Neuronal stem cell (in vitro differentiated cells): Measurements from ENCODE around the gene ZFP64.

Experiments used
- DNase-seq: peaks from one replicate; pipeline ENCODE4 v3.0.0-alpha.2; 2013; ENCODE audit warnings: low spot score
- H2AFZ ChIP-seq: one replicate; pipeline ENCODE4 v1.6.1; 2013; ENCODE audit warnings: mild to moderate bottlenecking, low read length, inconsistent platforms
- H2AK5ac ChIP-seq: 2 replicates; pipeline ENCODE4 v1.6.1; 2013; ENCODE audit warnings: low read depth, mild to moderate bottlenecking, inconsistent platforms, low read length, moderate library complexity, mixed read lengths
- H2BK120ac ChIP-seq: 2 replicates; pipeline ENCODE4 v1.6.1; 2013; ENCODE audit warnings: low read depth, mild to moderate bottlenecking, inconsistent platforms, low read length, moderate library complexity, mixed read lengths
- H2BK12ac ChIP-seq: one replicate; pipeline ENCODE4 v1.6.1; 2013; ENCODE audit warnings: low read length, inconsistent platforms
- H2BK15ac ChIP-seq: 2 replicates; pipeline ENCODE4 v1.6.1; 2013; ENCODE audit warnings: mild to moderate bottlenecking, low read length, inconsistent platforms, mixed read lengths
- H2BK5ac ChIP-seq: one replicate; pipeline ENCODE4 v1.6.1; 2013; ENCODE audit warnings: inconsistent platforms, mild to moderate bottlenecking, low read length, moderate library complexity
- H3K14ac ChIP-seq: one replicate; pipeline ENCODE4 v1.6.1; 2013; ENCODE audit warnings: low read length, inconsistent platforms
- H3K18ac ChIP-seq: 2 replicates; pipeline ENCODE4 v1.6.1; 2013; ENCODE audit warnings: low read length, inconsistent platforms
- H3K23ac ChIP-seq: 2 replicates; pipeline ENCODE4 v1.6.1; 2013; ENCODE audit warnings: low read depth, mild to moderate bottlenecking, mixed read lengths, low read length, inconsistent platforms; ENCODE audit not compliant: poor library complexity
- H3K27ac ChIP-seq: replicated peaks from 3 replicates; pipeline ENCODE4 v1.5.1; 2013; ENCODE audit warnings: low read length, inconsistent platforms
- H3K27me3 ChIP-seq, 3 experiments: 2 replicates each; pipeline ENCODE4 v1.6.1; 2013; ENCODE audit warnings: low read length in 3 of 3, mild to moderate bottlenecking in 2 of 3, inconsistent platforms in 1 of 3, low read depth in 1 of 3, mixed read lengths in 1 of 3, moderate library complexity in 1 of 3; ENCODE audit not compliant: control insufficient read depth in 3 of 3, insufficient read depth in 3 of 3
- H3K36me3 ChIP-seq, 2 donors: replicated peaks in 1 of 2; 2 replicates each; pipeline ENCODE4 v1.6.1; 2013; ENCODE audit warnings: low read length in 2 of 2; ENCODE audit not compliant: control insufficient read depth in 2 of 2, insufficient read depth in 2 of 2
- H3K4ac ChIP-seq: 2 replicates; pipeline ENCODE4 v1.6.1; 2013; ENCODE audit warnings: inconsistent platforms, mild to moderate bottlenecking, low read length, moderate library complexity
- H3K4me1 ChIP-seq, 2 donors: 1 replicate in 1 of 2; 2 replicates in 1 of 2; pipeline ENCODE4 v1.6.1; 2013; ENCODE audit warnings: low read length in 2 of 2, low read depth in 1 of 2; ENCODE audit not compliant: control insufficient read depth in 2 of 2, insufficient read depth in 1 of 2
- H3K4me2 ChIP-seq: one replicate; pipeline ENCODE4 v1.6.1; 2013; ENCODE audit warnings: mild to moderate bottlenecking, low read length, inconsistent platforms; ENCODE audit not compliant: insufficient read depth, poor library complexity, severe bottlenecking
- H3K4me3 ChIP-seq, 2 donors: 2 replicates each; pipeline ENCODE4 v1.5.1; 2013; ENCODE audit warnings: low read length in 2 of 2, mild to moderate bottlenecking in 2 of 2, inconsistent platforms in 1 of 2, moderate library complexity in 1 of 2
- H3K79me1 ChIP-seq: one replicate; pipeline ENCODE4 v1.6.1; 2013; ENCODE audit warnings: low read depth, mild to moderate bottlenecking, inconsistent platforms, low read length, moderate library complexity
- H3K9ac ChIP-seq: one replicate; pipeline ENCODE4 v1.6.1; 2013; ENCODE audit warnings: mild to moderate bottlenecking, low read depth, low read length, inconsistent platforms; ENCODE audit not compliant: poor library complexity
- H3K9me3 ChIP-seq, 2 donors: replicated peaks in 1 of 2; 2 replicates each; pipeline versions ENCODE3 to v1.6.1; 2013; ENCODE audit warnings: low read length in 2 of 2, mild to moderate bottlenecking in 2 of 2, inconsistent platforms in 1 of 2, low read depth in 1 of 2, mixed read lengths in 1 of 2, moderate library complexity in 1 of 2; ENCODE audit not compliant: control insufficient read depth in 2 of 2, insufficient read depth in 1 of 2
- H4K8ac ChIP-seq: one replicate; pipeline ENCODE4 v1.6.1; 2013; ENCODE audit warnings: low read depth, mild to moderate bottlenecking, inconsistent platforms, low read length, moderate library complexity
- H4K91ac ChIP-seq: one replicate; pipeline ENCODE4 v1.6.1; 2013; ENCODE audit warnings: low read length, low read depth, mild to moderate bottlenecking, inconsistent platforms; ENCODE audit not compliant: poor library complexity
- WGBS, 2 donors: extraction: QIAGEN DNeasy Blood & Tissue Kit; methylation state at CpG; one replicate each; pipeline ENCODE4 v1.1.7; 2013; ENCODE audit warnings: missing lambda C conversion rate in 2 of 2, mixed read lengths in 1 of 2; ENCODE audit not compliant: insufficient read length in 2 of 2, insufficient replicate concordance in 1 of 2; ENCODE audit errors: extremely low coverage in 2 of 2; 5-methylcytosine and 5-hydroxymethylcytosine counted together

The ZFP64 gene

DNA sequence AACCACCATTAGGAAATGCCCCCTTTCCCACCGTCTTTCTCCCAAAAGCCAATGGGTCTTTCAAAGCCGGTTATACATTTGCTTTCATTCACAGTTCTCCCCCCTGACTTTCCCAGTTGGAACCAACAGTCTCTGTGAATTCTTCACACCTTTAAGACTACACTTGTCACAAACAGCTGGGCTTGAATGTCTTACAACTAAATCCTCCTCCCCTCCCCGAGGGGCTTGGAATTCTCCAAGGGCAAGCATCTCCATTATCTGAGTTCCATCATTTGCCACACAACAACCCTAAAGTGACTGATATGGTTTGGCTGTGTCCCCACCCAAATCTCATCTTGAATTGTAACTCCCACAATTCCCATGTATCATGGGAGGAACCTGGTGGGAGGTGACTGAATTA is 12.9 kb downstream of the ZFP64 start:
- H4K91ac ChIP-seq, result no peak overlapping the region
- H3K9me3 ChIP-seq, result peaks cover 0 to 2% of the 10 kb centered on the region in 2 donors
- H3K4ac ChIP-seq, result no peak overlapping the region
- no CpG with 5 or more reads among the region's 3 CpGs for WGBS, 2 donors
- no peak overlapping the region for H3K14ac ChIP-seq
- no peak overlapping the region for H3K9ac ChIP-seq
- no peaks in the 10 kb centered on the region for H3K79me1 ChIP-seq
- no peak overlapping the region for H2AK5ac ChIP-seq
- H3K18ac ChIP-seq, result no peak overlapping the region
- H3K4me2 ChIP-seq, result no peak overlapping the region
- no peak overlapping the region for H3K4me3 ChIP-seq
- no peak overlapping the region for H4K8ac ChIP-seq
- no peak overlapping the region for H2BK120ac ChIP-seq
- no peak for DNase-seq
- no peak overlapping the region for H2BK5ac ChIP-seq
- H3K4me1 ChIP-seq, result no peaks in the 10 kb centered on the region
- H3K27me3 ChIP-seq, result no peaks in the 10 kb centered on the region
- no peak overlapping the region for H3K23ac ChIP-seq
- peaks cover 10 to 50% of the 10 kb centered on the region in 2 donors for H3K36me3 ChIP-seq
- no peak overlapping the region for H3K27ac ChIP-seq
- no peak overlapping the region for H2BK15ac ChIP-seq
- H2BK12ac ChIP-seq, result no peak overlapping the region
- no peak overlapping the region for H2AFZ ChIP-seq

DNA sequence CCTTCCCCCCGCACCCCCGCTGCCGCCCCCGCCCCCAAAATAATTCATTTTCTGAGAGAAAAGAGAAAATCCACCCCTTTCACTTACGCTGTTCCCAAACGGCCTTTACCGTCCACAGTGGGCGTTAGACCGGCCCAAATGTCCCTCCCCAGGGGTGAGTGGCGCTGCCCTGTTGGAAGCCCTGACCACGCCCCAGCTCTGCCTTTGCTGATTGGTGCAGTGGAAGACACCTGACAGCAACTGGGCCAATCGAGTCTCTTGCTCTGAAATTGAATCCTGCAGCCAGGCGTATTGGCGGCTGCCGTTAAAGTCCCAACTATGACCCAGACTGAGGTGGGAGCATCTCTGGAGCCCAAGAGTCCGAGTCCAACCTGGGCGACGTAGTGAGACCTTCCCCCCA is 15.7 kb downstream of the ZFP64 start:
- Histone ChIP-seq H3K4ac (no peak overlapping the region), H4K91ac (no peak overlapping the region), H3K79me1 (peaks cover 6% of the 10 kb centered on the region), H3K9ac (no peak overlapping the region), H3K4me2 (no peak overlapping the region), H3K14ac (no peak overlapping the region), H2AK5ac (no peak overlapping the region), H3K18ac (no peak overlapping the region), H3K23ac (no peak overlapping the region), H4K8ac (no peak overlapping the region), H3K36me3 (peaks cover 12 to 43% of the 10 kb centered on the region in 2 donors), H2BK120ac (no peak overlapping the region), H3K9me3 (peaks cover 0 to 4% of the 10 kb centered on the region in 2 donors), H3K4me1 (no peaks in the 10 kb centered on the region), H2BK15ac (no peak overlapping the region), H2BK12ac (no peak overlapping the region), H3K27ac (no peak overlapping the region), H3K4me3 (no peak overlapping the region), H2AFZ (no peak overlapping the region), H2BK5ac (no peak overlapping the region), H3K27me3 (no peaks in the 10 kb centered on the region)
- DNase-seq, result no peak
- WGBS, 2 donors, result no CpG with 5 or more reads among the region's 18 CpGs

DNA sequence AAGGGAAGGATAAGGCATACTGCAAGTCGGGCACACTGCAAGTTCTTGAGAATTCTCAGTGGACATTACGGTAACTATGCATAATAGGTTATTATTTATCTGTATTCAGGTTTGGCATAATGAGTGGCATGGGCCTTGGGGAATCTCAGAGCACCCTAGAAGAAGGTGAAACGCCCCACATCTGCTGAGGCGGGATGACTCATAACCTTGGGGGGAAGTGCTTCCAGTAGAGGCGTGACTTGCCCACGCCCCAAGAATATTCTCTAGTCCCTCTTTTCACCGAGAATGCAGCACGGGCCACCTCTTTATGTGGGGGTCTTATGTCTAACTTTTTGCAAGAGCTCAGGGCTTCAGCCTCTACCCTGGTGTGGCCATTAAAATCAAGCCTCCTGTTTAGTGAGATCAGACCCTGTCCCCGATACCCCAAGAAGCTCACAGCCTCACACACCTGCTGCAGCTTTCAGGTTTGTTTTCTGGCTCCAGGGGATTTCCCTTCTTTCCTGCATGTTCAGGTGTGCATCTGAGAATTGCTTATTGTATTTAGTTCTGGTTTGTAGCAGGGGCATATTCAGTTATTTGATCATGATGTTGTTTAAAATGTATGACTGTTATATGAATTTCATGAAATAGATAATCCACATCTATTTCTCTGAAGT is 19.1 kb downstream of the ZFP64 start:
- H3K4me1 ChIP-seq, result no peaks in the 10 kb centered on the region
- H2BK12ac ChIP-seq, result no peak overlapping the region
- no peak overlapping the region for H2AK5ac ChIP-seq
- no peak overlapping the region for H3K23ac ChIP-seq
- peaks cover 3 to 6% of the 10 kb centered on the region in 2 donors for H3K9me3 ChIP-seq
- H3K9ac ChIP-seq, result no peak overlapping the region
- H3K4me2 ChIP-seq, result no peak overlapping the region
- H2BK15ac ChIP-seq, result no peak overlapping the region
- no peak overlapping the region for H2BK5ac ChIP-seq
- no peak overlapping the region for H2AFZ ChIP-seq
- H3K27ac ChIP-seq, result no peak overlapping the region
- peaks cover 15 to 49% of the 10 kb centered on the region in 2 donors for H3K36me3 ChIP-seq
- H2BK120ac ChIP-seq, result no peak overlapping the region
- H3K79me1 ChIP-seq, result peaks cover 6% of the 10 kb centered on the region
- WGBS, 2 donors, result no CpG with 5 or more reads among the region's 9 CpGs
- no peak overlapping the region for H3K4me3 ChIP-seq
- no peak overlapping the region for H4K8ac ChIP-seq
- H3K4ac ChIP-seq, result no peak overlapping the region
- no peak overlapping the region for H3K14ac ChIP-seq
- no peaks in the 10 kb centered on the region for H3K27me3 ChIP-seq
- no peak overlapping the region for H3K18ac ChIP-seq
- DNase-seq, result no peak
- H4K91ac ChIP-seq, result no peak overlapping the region

DNA sequence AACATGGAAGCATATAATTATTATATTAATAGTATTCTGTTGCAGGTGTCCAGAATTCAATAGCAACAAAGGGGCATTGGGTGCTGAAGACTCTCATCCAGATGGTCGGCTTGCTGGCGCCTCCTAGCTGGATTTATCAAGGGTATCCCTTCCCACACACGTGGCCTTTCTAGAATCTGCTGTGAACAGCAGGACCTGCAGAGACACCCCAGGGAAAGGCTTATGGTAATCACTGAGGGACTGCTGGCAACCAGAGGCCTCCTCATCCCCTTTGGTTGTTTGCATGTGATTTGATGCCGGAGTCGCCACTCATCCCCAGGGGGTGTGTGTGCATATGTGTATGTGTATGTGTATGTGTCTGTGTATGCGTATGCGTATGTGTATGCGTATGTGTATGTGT is 20.6 kb downstream of the ZFP64 start:
- Histone ChIP-seq H3K4ac (no peak overlapping the region), H2BK120ac (no peak overlapping the region), H3K27ac (no peak overlapping the region), H3K9ac (no peak overlapping the region), H3K27me3 (no peaks in the 10 kb centered on the region), H2AK5ac (no peak overlapping the region), H3K23ac (no peak overlapping the region), H3K14ac (no peak overlapping the region), H3K4me1 (no peaks in the 10 kb centered on the region), H2BK15ac (no peak overlapping the region), H3K79me1 (peaks cover 6% of the 10 kb centered on the region), H3K4me3 (no peak overlapping the region), H2BK5ac (no peak overlapping the region), H2BK12ac (no peak overlapping the region), H3K4me2 (no peak overlapping the region), H3K36me3 (peaks cover 15 to 53% of the 10 kb centered on the region in 2 donors), H4K91ac (no peak overlapping the region), H4K8ac (no peak overlapping the region), H3K9me3 (peaks cover 6 to 9% of the 10 kb centered on the region in 2 donors), H3K18ac (no peak overlapping the region), H2AFZ (no peak overlapping the region)
- WGBS, 2 donors, result no CpG with 5 or more reads among the region's 8 CpGs
- no peak for DNase-seq
